ENCODE measurements around the gene KCNH3.
"Not testable (repeated sequence)": the region's sequence is repeated elsewhere in the genome, so short reads cannot be mapped to it uniquely, and the experiment has no call there.

Gene KCNH3

GRCh38 chr12:49527361-49528130, 11.3 kb upstream of the KCNH3 start:
- no peak for DNase-seq

- DNase-seq: no peak
Measured at GRCh38 chr12:49529414-49529813, 9.4 kb upstream of the KCNH3 start.

- no peak for DNase-seq
Measured at GRCh38 chr12:49531745-49532144, 7.1 kb upstream of the KCNH3 start.

- no peak for DNase-seq
Measured at GRCh38 chr12:49533331-49533730, 5.5 kb upstream of the KCNH3 start.

- DNase-seq: not testable (repeated sequence)
Measured at GRCh38 chr12:49534122-49534521, 4.7 kb upstream of the KCNH3 start.

GRCh38 chr12:49534731-49535278, 4.0 kb upstream of the KCNH3 start:
- no peak for DNase-seq

GRCh38 chr12:49535921-49536525, 2.8 kb upstream of the KCNH3 start:
- no peak for DNase-seq

- no peak for DNase-seq
Measured at GRCh38 chr12:49536526-49537071, 2.2 kb upstream of the KCNH3 start.

GRCh38 chr12:49537231-49537751, 1.5 kb upstream of the KCNH3 start:
- no peak for DNase-seq

GRCh38 chr12:49537752-49538509, 899 bp upstream of the KCNH3 start:
- DNase-seq: no peak

GRCh38 chr12:49539406-49540228, 787 bp downstream of the KCNH3 start:
- DNase-seq: no peak

- no peak for DNase-seq
Measured at GRCh38 chr12:49540229-49541139, 1.7 kb downstream of the KCNH3 start.

- no peak for DNase-seq
Measured at GRCh38 chr12:49541140-49541861, 2.5 kb downstream of the KCNH3 start.

GRCh38 chr12:49541911-49542505, 3.2 kb downstream of the KCNH3 start:
- no peak for DNase-seq

- no peak for DNase-seq
Measured at GRCh38 chr12:49542592-49543160, 3.8 kb downstream of the KCNH3 start.

- DNase-seq: no peak
Measured at GRCh38 chr12:49543221-49543913, 4.5 kb downstream of the KCNH3 start.

- DNase-seq: no peak
Measured at GRCh38 chr12:49543914-49544815, 5.3 kb downstream of the KCNH3 start.

- no peak for DNase-seq
Measured at GRCh38 chr12:49545815-49546214, 7.0 kb downstream of the KCNH3 start.
